Fibroblast of lung (primary cell): ENCODE data around the gene ZNF20. TPM values are rescaled to one million over a fixed set of nuclear protein-coding genes. Genes with fewer than 3 reads are reported as not detected.

Experiments
- DNase-seq, 2 donors: peaks; one replicate each; pipeline versions ENCODE4 v3.0.0 to v3.0.0-alpha.2; 2010; ENCODE audit warnings: low read depth in 2 of 2
- H2AFZ ChIP-seq: 2 replicates; pipeline ENCODE4 v1.5.1; 2012; ENCODE audit warnings: low read length, control low read depth, inconsistent platforms
- H3K27ac ChIP-seq: 2 replicates; pipeline ENCODE4 v1.5.1; 2011; ENCODE audit warnings: low read length, control low read depth; ENCODE audit not compliant: insufficient read depth
- H3K27me3 ChIP-seq: 2 replicates; pipeline ENCODE4 v1.5.1; 2011; ENCODE audit warnings: mild to moderate bottlenecking, low read length; ENCODE audit not compliant: control insufficient read depth, insufficient read depth
- H3K36me3 ChIP-seq: 2 replicates; pipeline ENCODE4 v1.5.1; 2011; ENCODE audit warnings: low read length; ENCODE audit not compliant: control insufficient read depth, insufficient read depth
- H3K4me1 ChIP-seq: 2 replicates; pipeline ENCODE4 v1.5.1; 2011; ENCODE audit warnings: low read length; ENCODE audit not compliant: control insufficient read depth, insufficient read depth; ENCODE audit errors: extremely low read depth
- H3K4me2 ChIP-seq: 2 replicates; pipeline ENCODE4 v1.5.1; 2011; ENCODE audit warnings: low read length, control low read depth; ENCODE audit not compliant: insufficient read depth; ENCODE audit errors: extremely low read depth
- H3K4me3 ChIP-seq, 4 experiments: fragments of 200-600 bp in 1 of 4; sonication (generic) in 1 of 4; replicated peaks in 1 of 4; 2 replicates each; pipeline ENCODE4 v1.5.1; 2011 to 2016; ENCODE audit warnings: low read length in 4 of 4, low read depth in 3 of 4, mild to moderate bottlenecking in 3 of 4, control low read depth in 2 of 4, inconsistent platforms in 1 of 4, mixed read lengths in 1 of 4; ENCODE audit not compliant: insufficient read depth in 1 of 4; ENCODE audit errors: control extremely low read depth in 1 of 4
- H3K79me2 ChIP-seq: 2 replicates; pipeline ENCODE4 v1.5.1; 2012; ENCODE audit warnings: mild to moderate bottlenecking, low read length, inconsistent platforms; ENCODE audit not compliant: control insufficient read depth, insufficient read depth
- H3K9ac ChIP-seq: 2 replicates; pipeline ENCODE4 v1.5.1; 2011; ENCODE audit warnings: mild to moderate bottlenecking, low read length, control low read depth; ENCODE audit not compliant: insufficient read depth
- H3K9me3 ChIP-seq: 2 replicates; pipeline ENCODE4 v1.5.1; 2012; ENCODE audit warnings: low read depth, low read length; ENCODE audit not compliant: control insufficient read depth, insufficient read depth
- H4K20me1 ChIP-seq: 2 replicates; pipeline ENCODE4 v1.5.1; 2011; ENCODE audit warnings: low read length; ENCODE audit not compliant: control insufficient read depth, insufficient read depth; ENCODE audit errors: extremely low read depth
- CTCF ChIP-seq, 2 donors: IDR thresholded peaks in 1 of 2; conservative IDR thresholded peaks in 1 of 2; 1 replicate in 1 of 2; 2 replicates in 1 of 2; pipeline ENCODE4 v1.5.1; 2011 to 2012; ENCODE audit warnings: low read length in 2 of 2, control low read depth in 1 of 2, inconsistent platforms in 1 of 2, low read depth in 1 of 2, mild to moderate bottlenecking in 1 of 2
- EZH2 ChIP-seq: IDR thresholded peaks from 2 replicates; pipeline ENCODE4 v1.5.1; 2012; ENCODE audit warnings: low read length, control low read depth, mild to moderate bottlenecking; ENCODE audit errors: missing control alignments
- polyA plus RNA-seq, 2 donors: library from polyadenylated mRNA; depleted of rRNA in 1 of 2; stranded (reverse) in 1 of 2; unstranded in 1 of 2; fragments of >200 nt; gene quantifications; 2 replicates each; pipeline ENCODE4 v1.2.1, GENCODE V29; 2011 to 2012; ENCODE audit warnings: missing spikeins in 1 of 2
- total RNA-seq: library from RNA; depleted of rRNA; stranded (reverse); fragments of >200 nt; gene quantifications from 2 replicates; pipeline ENCODE4 v1.2.1, GENCODE V29; 2014

The ZNF20 gene
- total and polyA plus RNA-seq, 2 donors (not counting 1 experiment from before 2014, with no cell fraction given), result 3.3 to 8.6 TPM

- no peak overlapping the region for H3K4me3 ChIP-seq
- H3K9ac ChIP-seq, result no peak overlapping the region
- no peak overlapping the region for H3K4me2 ChIP-seq
- no peaks in the 10 kb centered on the region for H3K9me3 ChIP-seq
- TF ChIP-seq CTCF (conservative IDR thresholded peaks at IDR 0.05 in 1 of 2, IDR thresholded peaks at IDR 0.05 in 1 of 2; ENCODE audit: low read depth in 1 of 2, low read length in 2 of 2) (no peak), EZH2 (no peak)
- H3K36me3 ChIP-seq, result no peaks in the 10 kb centered on the region
- no peaks in the 10 kb centered on the region for H3K79me2 ChIP-seq
- no peak overlapping the region for H2AFZ ChIP-seq
- DNase-seq, result no peak
- no peaks in the 10 kb centered on the region for H3K27me3 ChIP-seq
- H4K20me1 ChIP-seq, result no peaks in the 10 kb centered on the region
- no peaks in the 10 kb centered on the region for H3K4me1 ChIP-seq
- no peak overlapping the region for H3K27ac ChIP-seq
Measured at GRCh38 chr19:12113121-12113520, 27.0 kb downstream of the ZNF20 start.

- TF ChIP-seq EZH2, result no peak
- no peak for TF ChIP-seq CTCF (conservative IDR thresholded peaks at IDR 0.05 in 1 of 2, IDR thresholded peaks at IDR 0.05 in 1 of 2; ENCODE audit: low read depth in 1 of 2, low read length in 2 of 2)
- H3K36me3 ChIP-seq, result no peaks in the 10 kb centered on the region
- H3K4me1 ChIP-seq, result no peaks in the 10 kb centered on the region
- H3K9me3 ChIP-seq, result no peaks in the 10 kb centered on the region
- DNase-seq, result no peak
- no peak overlapping the region for H3K4me3 ChIP-seq
- H3K27me3 ChIP-seq, result no peaks in the 10 kb centered on the region
- no peaks in the 10 kb centered on the region for H4K20me1 ChIP-seq
- no peak overlapping the region for H2AFZ ChIP-seq
- no peak overlapping the region for H3K4me2 ChIP-seq
- H3K79me2 ChIP-seq, result no peaks in the 10 kb centered on the region
- H3K27ac ChIP-seq, result no peak overlapping the region
- no peak overlapping the region for H3K9ac ChIP-seq
Measured at GRCh38 chr19:12112701-12113100, 27.4 kb downstream of the ZNF20 start.

- H3K27me3 ChIP-seq, result no peaks in the 10 kb centered on the region
- H3K4me2 ChIP-seq, result no peak overlapping the region
- no peaks in the 10 kb centered on the region for H3K36me3 ChIP-seq
- H2AFZ ChIP-seq, result no peak overlapping the region
- no peaks in the 10 kb centered on the region for H3K79me2 ChIP-seq
- H3K4me3 ChIP-seq, result no peak overlapping the region
- no peaks in the 10 kb centered on the region for H4K20me1 ChIP-seq
- no peaks in the 10 kb centered on the region for H3K4me1 ChIP-seq
- no peaks in the 10 kb centered on the region for H3K9me3 ChIP-seq
- no peak for DNase-seq
- no peak overlapping the region for H3K9ac ChIP-seq
- TF ChIP-seq CTCF (conservative IDR thresholded peaks at IDR 0.05 in 1 of 2, IDR thresholded peaks at IDR 0.05 in 1 of 2; ENCODE audit: low read depth in 1 of 2, low read length in 2 of 2), result no peak
- TF ChIP-seq EZH2, result no peak
- H3K27ac ChIP-seq, result no peak overlapping the region
Measured at GRCh38 chr19:12111943-12112637, 28.1 kb downstream of the ZNF20 start.
